HEK293 (cell line): Measurements from ENCODE around the gene TNC.

Experiments
- CTCF ChIP-seq: fragments of 450-650 bp; formaldehyde crosslinking; IDR thresholded peaks from 2 replicates; pipeline ENCODE4 v1.5.1; 2016; ENCODE audit warnings: missing biosample characterization, missing genetic modification characterization
- RBAK ChIP-seq: fragments of 450-650 bp; formaldehyde crosslinking; IDR thresholded peaks from 2 replicates; pipeline ENCODE4 v1.5.1; 2016; ENCODE audit warnings: missing biosample characterization, missing genetic modification characterization
- ZBTB7A ChIP-seq: fragments of 450-650 bp; formaldehyde crosslinking; IDR thresholded peaks from 2 replicates; pipeline ENCODE4 v1.5.1; 2016; ENCODE audit warnings: low read depth, missing biosample characterization, missing genetic modification characterization
- ZNF138 ChIP-seq: fragments of 450-650 bp; formaldehyde crosslinking; IDR thresholded peaks from 2 replicates; pipeline ENCODE4 v1.5.1; 2016; ENCODE audit warnings: missing biosample characterization, missing genetic modification characterization, borderline replicate concordance
- ZNF184 ChIP-seq: fragments of 450-650 bp; IDR thresholded peaks from 2 replicates; pipeline ENCODE4 v1.5.1; 2018; ENCODE audit warnings: missing biosample characterization, mild to moderate bottlenecking, missing genetic modification characterization
- ZNF404 ChIP-seq: fragments of 450-650 bp; formaldehyde crosslinking; IDR thresholded peaks from 2 replicates; pipeline ENCODE4 v1.5.1; 2017; ENCODE audit warnings: missing biosample characterization, missing genetic modification characterization
- ZNF501 ChIP-seq: fragments of 450-650 bp; formaldehyde crosslinking; IDR thresholded peaks from 2 replicates; pipeline ENCODE4 v1.5.1; 2016; ENCODE audit warnings: missing biosample characterization, missing genetic modification characterization
- ZNF580 ChIP-seq: fragments of 450-650 bp; formaldehyde crosslinking; IDR thresholded peaks from 2 replicates; pipeline ENCODE4 v1.5.1; 2016; ENCODE audit warnings: missing biosample characterization, missing genetic modification characterization
- ZNF776 ChIP-seq: fragments of 450-650 bp; formaldehyde crosslinking; IDR thresholded peaks from 2 replicates; pipeline ENCODE4 v1.5.0; 2017; ENCODE audit warnings: missing biosample characterization, missing genetic modification characterization, borderline replicate concordance

DNA sequence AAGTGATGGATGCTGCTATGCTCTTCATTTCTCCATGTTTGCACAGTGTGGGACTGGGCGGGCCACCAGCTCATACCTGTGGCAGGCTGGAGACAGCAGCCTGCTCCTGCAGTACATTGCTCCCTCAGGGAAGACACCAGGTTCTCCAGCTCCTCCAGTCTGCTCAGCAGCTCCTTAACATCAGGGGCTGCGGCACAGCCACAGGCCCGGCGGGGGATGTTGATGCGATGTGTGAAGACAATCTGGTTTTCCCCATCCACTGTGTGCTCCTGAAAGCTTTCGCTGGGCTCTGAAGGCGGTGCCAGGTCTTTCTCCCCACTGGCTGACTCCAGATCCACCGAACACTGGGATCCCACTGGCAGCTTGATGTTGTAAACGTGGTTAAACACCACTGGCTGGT, 27.5 kb downstream of the TNC start:
- TF ChIP-seq ZNF138 (tag by site-specific recombination) (no peak), ZNF580 (tag by site-specific recombination) (no peak), ZNF501 (tag by site-specific recombination) (no peak), ZNF404 (tag by site-specific recombination) (no peak), CTCF (no peak), ZNF776 (tag by site-specific recombination) (no peak), RBAK (tag by site-specific recombination) (no peak), ZNF184 (tag by site-specific recombination) (no peak), ZBTB7A (tag by site-specific recombination) (no peak)
